Hematopoietic multipotent progenitor cell treated with erythropoietin and hydrocortisone succinate and interleukin-3 and kit ligand, for 8 days (in vitro differentiated cells): ENCODE measurements around the gene SEMA3C.

Experiments used
- DNase-seq: peaks from one replicate; pipeline ENCODE4 v3.0.0-alpha.2; 2015

Gene SEMA3C

GRCh38 chr7:80924090-80924489, 5.2 kb upstream of the SEMA3C start:
- DNase-seq, result no peak

- no peak for DNase-seq
Observed at GRCh38 chr7:80923211-80923612, 4.4 kb upstream of the SEMA3C start.

- DNase-seq, result no peak
Observed at GRCh38 chr7:80922253-80923049, 3.6 kb upstream of the SEMA3C start.

- no peak for DNase-seq
Observed at GRCh38 chr7:80921130-80921529, 2.3 kb upstream of the SEMA3C start.

- peak; percentile 3 for DNase-seq
Observed at GRCh38 chr7:80918399-80918798, 452 bp downstream of the SEMA3C start.

GRCh38 chr7:80916770-80917741, 1.8 kb downstream of the SEMA3C start:
- peak; percentile 45 for DNase-seq

GRCh38 chr7:80910228-80910627, 8.6 kb downstream of the SEMA3C start:
- no peak for DNase-seq

GRCh38 chr7:80908360-80908797, 10.5 kb downstream of the SEMA3C start:
- DNase-seq, result no peak

- DNase-seq, result no peak
Observed at GRCh38 chr7:80907612-80908011, 11.2 kb downstream of the SEMA3C start.

GRCh38 chr7:80907141-80907601, 11.7 kb downstream of the SEMA3C start:
- DNase-seq, result no peak

GRCh38 chr7:80905334-80905733, 13.5 kb downstream of the SEMA3C start:
- no peak for DNase-seq

- no peak for DNase-seq
Observed at GRCh38 chr7:80902716-80903308, 16.0 kb downstream of the SEMA3C start.

- no peak for DNase-seq
Observed at GRCh38 chr7:80902019-80902418, 16.8 kb downstream of the SEMA3C start.

- DNase-seq, result no peak
Observed at GRCh38 chr7:80900583-80901576, 18.0 kb downstream of the SEMA3C start.

- no peak for DNase-seq
Observed at GRCh38 chr7:80896906-80897598, 21.8 kb downstream of the SEMA3C start.

GRCh38 chr7:80895056-80895455, 23.8 kb downstream of the SEMA3C start:
- DNase-seq, result no peak

- DNase-seq, result no peak
Observed at GRCh38 chr7:80891259-80891544, 27.6 kb downstream of the SEMA3C start.

- DNase-seq, result no peak
Observed at GRCh38 chr7:80890426-80891258, 28.2 kb downstream of the SEMA3C start.

- DNase-seq, result no peak
Observed at GRCh38 chr7:80889525-80889924, 29.3 kb downstream of the SEMA3C start.

- no peak for DNase-seq
Observed at GRCh38 chr7:80885757-80886156, 33.1 kb downstream of the SEMA3C start.
